HEK293 (cell line): ENCODE measurements around the gene ZSCAN2.

Experiments used
- REST ChIP-seq: fragments of 450-650 bp; formaldehyde crosslinking; IDR thresholded peaks from 2 replicates; pipeline ENCODE4 v1.5.1; 2016; ENCODE audit warnings: missing biosample characterization, missing genetic modification characterization
- ZNF121 ChIP-seq: fragments of 450-650 bp; formaldehyde crosslinking; IDR thresholded peaks from 2 replicates; pipeline ENCODE4 v1.5.1; 2016; ENCODE audit warnings: missing biosample characterization, missing genetic modification characterization
- ZNF274 ChIP-seq, 2 experiments: fragments of 200-500 bp in 1 of 2; fragments of 450-650 bp in 1 of 2; sonication (Bioruptor generic) in 1 of 2; formaldehyde crosslinking in 1 of 2; IDR thresholded peaks; 2 replicates each; pipeline versions ENCODE4 v1.5.1 to v1.6.1; 2014 to 2016; ENCODE audit warnings: borderline replicate concordance in 1 of 2, inconsistent platforms in 1 of 2, low read length in 1 of 2, missing biosample characterization in 1 of 2, missing genetic modification characterization in 1 of 2
- ZNF354C ChIP-seq: fragments of 450-650 bp; formaldehyde crosslinking; IDR thresholded peaks from 2 replicates; pipeline ENCODE4 v1.5.1; 2016; ENCODE audit warnings: missing biosample characterization, missing genetic modification characterization, low read depth, borderline replicate concordance
- ZNF416 ChIP-seq: fragments of 450-650 bp; formaldehyde crosslinking; IDR thresholded peaks from 2 replicates; pipeline ENCODE4 v1.5.1; 2016; ENCODE audit warnings: missing biosample characterization, missing genetic modification characterization
- ZNF530 ChIP-seq: fragments of 450-650 bp; formaldehyde crosslinking; IDR thresholded peaks from 2 replicates; pipeline ENCODE4 v1.5.1; 2016; ENCODE audit warnings: low read depth, missing biosample characterization, missing genetic modification characterization

- no peak for TF ChIP-seq ZNF416 (tag by site-specific recombination)
- no peak for TF ChIP-seq ZNF274 (IDR thresholded peaks at IDR 0.05; ENCODE audit: low read length)
- no peak for TF ChIP-seq ZNF274 (tag by site-specific recombination; IDR thresholded peaks at IDR 0.05; ENCODE audit: borderline replicate concordance)
- TF ChIP-seq REST (tag by site-specific recombination) = no peak
- no peak for TF ChIP-seq ZNF354C (tag by site-specific recombination)
- TF ChIP-seq ZNF530 (tag by site-specific recombination) = no peak
- no peak for TF ChIP-seq ZNF121 (tag by site-specific recombination)
These were observed 56.9 kb downstream of the ZSCAN2 start for GRCh38 chr15:84657748-84658079.
